Measurements from ENCODE around the gene ACIN1. TPM values are rescaled to one million over a fixed set of nuclear protein-coding genes. Genes with fewer than 3 reads are reported as not detected.
A peak's percentile ranks its signal among the peaks of the same experiment; 100 is the strongest.

ACIN1 gene
- total RNA-seq, 1 donor from 2014 or later = 137 TPM

- TF ChIP-seq, protein P1, sequence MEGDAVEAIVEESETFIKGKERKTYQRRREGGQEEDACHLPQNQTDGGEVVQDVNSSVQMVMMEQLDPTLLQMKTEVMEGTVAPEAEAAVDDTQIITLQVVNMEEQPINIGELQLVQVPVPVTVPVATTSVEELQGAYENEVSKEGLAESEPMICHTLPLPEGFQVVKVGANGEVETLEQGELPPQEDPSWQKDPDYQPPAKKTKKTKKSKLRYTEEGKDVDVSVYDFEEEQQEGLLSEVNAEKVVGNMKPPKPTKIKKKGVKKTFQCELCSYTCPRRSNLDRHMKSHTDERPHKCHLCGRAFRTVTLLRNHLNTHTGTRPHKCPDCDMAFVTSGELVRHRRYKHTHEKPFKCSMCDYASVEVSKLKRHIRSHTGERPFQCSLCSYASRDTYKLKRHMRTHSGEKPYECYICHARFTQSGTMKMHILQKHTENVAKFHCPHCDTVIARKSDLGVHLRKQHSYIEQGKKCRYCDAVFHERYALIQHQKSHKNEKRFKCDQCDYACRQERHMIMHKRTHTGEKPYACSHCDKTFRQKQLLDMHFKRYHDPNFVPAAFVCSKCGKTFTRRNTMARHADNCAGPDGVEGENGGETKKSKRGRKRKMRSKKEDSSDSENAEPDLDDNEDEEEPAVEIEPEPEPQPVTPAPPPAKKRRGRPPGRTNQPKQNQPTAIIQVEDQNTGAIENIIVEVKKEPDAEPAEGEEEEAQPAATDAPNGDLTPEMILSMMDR (IDR thresholded peaks at IDR 0.05) = no peak
- no peaks in the 10 kb centered on the region for H3K36me3 Mint-ChIP-seq (ENCODE audit: low read depth)
- no peak overlapping the region for H3K4me3 Mint-ChIP-seq (ENCODE audit: unreplicated experiment)
- no peak for DNase-seq (ENCODE audit: low spot score)
- peaks cover 5% of the 10 kb centered on the region for H3K27me3 Mint-ChIP-seq (ENCODE audit: low read depth)
- H3K9me3 Mint-ChIP-seq (ENCODE audit: low read depth) = no peaks in the 10 kb centered on the region
- H3K27ac Mint-ChIP-seq (ENCODE audit: unreplicated experiment) = no peak overlapping the region
- H3K4me1 Mint-ChIP-seq (ENCODE audit: low read depth) = peaks cover 9% of the 10 kb centered on the region
Observed at GRCh38 chr14:23123419-23123818, 28.5 kb upstream of the ACIN1 start.

DNA sequence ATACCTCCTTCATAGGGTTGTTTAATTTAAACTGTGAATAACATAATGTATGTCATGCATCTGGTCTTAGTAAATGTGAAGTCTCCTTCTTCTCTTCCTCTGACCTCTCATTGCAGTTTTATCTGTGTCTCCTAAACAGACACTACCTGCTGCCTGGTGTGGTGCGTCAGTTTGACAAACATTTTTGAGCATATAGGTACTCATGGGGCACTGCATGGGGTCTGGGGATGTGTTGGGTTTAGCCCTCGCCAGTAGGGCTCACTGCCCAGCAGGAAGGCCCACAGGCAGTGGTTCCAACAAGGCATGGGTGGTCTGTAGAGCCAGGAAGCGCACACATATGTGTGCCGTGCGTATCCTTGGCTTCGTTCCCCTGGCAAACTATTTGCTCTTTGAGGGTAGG is 27.1 kb upstream of the ACIN1 start:
- H3K27ac Mint-ChIP-seq (ENCODE audit: unreplicated experiment) = no peak overlapping the region
- DNase-seq (ENCODE audit: low spot score) = no peak
- H3K4me3 Mint-ChIP-seq (ENCODE audit: unreplicated experiment) = no peak overlapping the region
- H3K36me3 Mint-ChIP-seq (ENCODE audit: low read depth) = no peaks in the 10 kb centered on the region
- peaks cover 3% of the 10 kb centered on the region for H3K27me3 Mint-ChIP-seq (ENCODE audit: low read depth)
- H3K9me3 Mint-ChIP-seq (ENCODE audit: low read depth) = no peaks in the 10 kb centered on the region
- TF ChIP-seq, protein P1 (IDR thresholded peaks at IDR 0.05) = no peak
- H3K4me1 Mint-ChIP-seq (ENCODE audit: low read depth) = peaks cover 9% of the 10 kb centered on the region

GRCh38 chr14:23121361-23121771 is 26.4 kb upstream of the ACIN1 start:
- H3K36me3 Mint-ChIP-seq (ENCODE audit: low read depth) = no peaks in the 10 kb centered on the region
- TF ChIP-seq, protein P1 (IDR thresholded peaks at IDR 0.05) = no peak
- H3K4me3 Mint-ChIP-seq (ENCODE audit: unreplicated experiment) = no peak overlapping the region
- no peak for DNase-seq (ENCODE audit: low spot score)
- peaks cover 9% of the 10 kb centered on the region for H3K4me1 Mint-ChIP-seq (ENCODE audit: low read depth)
- peak overlapping the region; percentile 22 for H3K27ac Mint-ChIP-seq (ENCODE audit: unreplicated experiment)
- peaks cover 3% of the 10 kb centered on the region for H3K27me3 Mint-ChIP-seq (ENCODE audit: low read depth)
- no peaks in the 10 kb centered on the region for H3K9me3 Mint-ChIP-seq (ENCODE audit: low read depth)

DNA sequence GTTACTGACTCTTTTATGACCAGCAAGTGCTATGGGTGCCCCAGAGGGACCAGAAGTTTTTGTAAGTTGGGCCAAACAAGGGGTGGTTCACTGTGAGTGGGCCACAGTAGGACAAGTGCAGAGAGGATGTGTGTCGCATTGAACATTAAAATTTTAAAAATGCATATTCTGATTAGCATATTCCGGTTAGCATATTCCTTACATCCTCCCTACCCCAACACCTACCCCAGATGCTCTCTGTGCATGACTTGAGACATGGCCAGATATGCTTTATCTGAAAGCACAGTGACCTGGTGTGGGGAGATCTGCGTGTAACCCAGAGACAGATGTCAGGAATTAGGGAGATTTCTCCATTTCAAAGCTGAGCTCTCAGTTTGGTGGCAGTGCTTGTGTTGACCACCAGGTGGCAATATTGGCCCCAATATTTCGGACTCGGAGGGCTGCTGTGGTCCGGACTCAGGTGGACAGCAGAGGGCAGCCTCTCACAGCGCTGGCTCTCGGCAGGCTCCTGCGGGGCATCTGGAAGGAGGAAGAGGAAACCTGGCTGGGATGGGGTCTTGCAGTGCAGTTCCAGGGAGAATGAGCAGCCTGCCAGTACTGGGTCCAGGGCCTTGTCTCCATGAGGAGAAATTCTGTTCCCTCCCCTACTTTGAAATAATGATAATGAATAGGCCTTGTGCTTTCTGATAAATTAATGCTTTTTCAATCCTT is 25.8 kb upstream of the ACIN1 start:
- Mint-ChIP-seq H3K27ac (ENCODE audit: unreplicated experiment) (no peak overlapping the region), H3K27me3 (ENCODE audit: low read depth) (no peaks in the 10 kb centered on the region), H3K4me1 (ENCODE audit: low read depth) (peaks cover 9% of the 10 kb centered on the region), H3K4me3 (ENCODE audit: unreplicated experiment) (no peak overlapping the region), H3K36me3 (ENCODE audit: low read depth) (no peaks in the 10 kb centered on the region), H3K9me3 (ENCODE audit: low read depth) (no peaks in the 10 kb centered on the region)
- no peak for DNase-seq (ENCODE audit: low spot score)
- TF ChIP-seq, protein P1 (IDR thresholded peaks at IDR 0.05) = peak; percentile 100

DNA sequence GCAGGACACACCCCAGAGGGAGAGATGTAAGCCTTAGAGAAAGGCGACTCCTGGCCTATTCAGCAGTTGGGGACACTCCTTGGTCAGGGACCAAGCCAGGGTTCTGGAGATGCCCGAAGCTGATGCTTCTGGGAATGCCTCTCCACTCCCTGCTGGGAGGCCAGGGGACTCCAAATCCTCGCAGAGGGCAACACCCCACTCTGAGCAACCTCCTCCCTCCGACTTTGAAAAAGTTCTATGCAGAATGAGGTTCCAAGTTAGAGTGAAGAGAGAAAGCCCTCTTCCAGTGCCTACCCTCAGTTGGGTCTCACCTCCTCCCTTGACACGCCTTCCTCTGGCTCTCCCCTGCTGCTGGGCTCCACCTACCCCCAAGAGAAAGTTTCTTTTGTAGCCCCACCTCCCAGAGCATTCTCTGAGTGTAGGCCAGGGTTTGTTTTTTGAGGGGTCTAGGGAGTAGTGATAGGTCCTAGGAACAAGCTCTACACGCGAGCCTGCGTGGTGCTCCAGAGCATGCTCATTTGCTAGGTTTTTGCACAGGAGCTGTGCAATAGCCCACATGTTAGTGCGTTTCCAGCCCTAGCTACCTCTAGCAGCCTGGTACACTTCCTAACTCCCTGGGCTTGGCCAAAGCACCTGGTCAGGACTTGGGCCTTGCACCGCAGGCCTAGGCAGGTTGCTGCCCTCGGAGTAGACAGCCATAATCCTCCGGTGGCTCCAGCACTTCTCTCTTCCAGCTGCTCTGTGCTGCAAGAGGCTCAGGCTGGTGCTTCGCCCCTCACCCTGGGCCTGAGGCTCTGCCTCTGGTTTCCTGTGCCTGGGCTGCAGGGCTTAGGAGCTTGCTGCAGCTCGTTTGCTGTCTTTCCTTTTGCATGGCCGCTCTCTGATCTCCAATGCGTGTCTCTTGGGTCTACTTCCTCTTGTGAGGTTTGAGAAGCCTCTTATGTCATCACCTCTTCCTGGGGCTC is 24.7 kb upstream of the ACIN1 start:
- H3K36me3 Mint-ChIP-seq (ENCODE audit: low read depth) = no peaks in the 10 kb centered on the region
- DNase-seq (ENCODE audit: low spot score) = no peak
- TF ChIP-seq, protein P1 (IDR thresholded peaks at IDR 0.05) = no peak
- peaks cover 15% of the 10 kb centered on the region for H3K4me1 Mint-ChIP-seq (ENCODE audit: low read depth)
- no peaks in the 10 kb centered on the region for H3K9me3 Mint-ChIP-seq (ENCODE audit: low read depth)
- no peak overlapping the region for H3K4me3 Mint-ChIP-seq (ENCODE audit: unreplicated experiment)
- no peak overlapping the region for H3K27ac Mint-ChIP-seq (ENCODE audit: unreplicated experiment)
- no peaks in the 10 kb centered on the region for H3K27me3 Mint-ChIP-seq (ENCODE audit: low read depth)
